HepG2 (cell line): ENCODE data around the gene KCNF1. TPM values are rescaled to one million over a fixed set of nuclear protein-coding genes. Genes with fewer than 3 reads are reported as not detected.

Experiments used
- ATAC-seq: fragments of 200-7000 bp; cut with Tn5 transposase; 3 replicates; pipeline ENCODE4 v1.9.1; 2020; ENCODE audit warnings: mild to moderate bottlenecking, moderate library complexity
- BruUV-seq: library from RNA; stranded (reverse); fragments of 400-500 nt; replicated peaks from 2 replicates; lab custom pipeline; 2021; lab: Mats Ljungman, UMichigan
- CTCF ChIA-PET: fragments of 300-600 bp; formaldehyde crosslinking; extraction: SDS; loops from one replicate; lab custom pipeline; 2021; ENCODE audit warnings: low total read pairs, inconsistent platforms, low intra/inter-chr PET ratio; lab: Yijun Ruan, JAX
- POLR2A ChIA-PET: fragments of 350-600 bp; sonication (Branson Sonifier 250); formaldehyde crosslinking; loops from one replicate; lab custom pipeline; 2020; ENCODE audit warnings: antibody characterized with exemption, inconsistent platforms; lab: Yijun Ruan, JAX
- DNase-seq: peaks from one replicate; pipeline ENCODE4 v3.0.0-alpha.2; 2015; ENCODE audit warnings: low spot score
- FAIRE-seq: peaks from 3 replicates; lab custom pipeline; 2011; peaks lifted over from hg19 to GRCh38; lab: Jason Lieb, UNC
- H2AFZ ChIP-seq: one replicate; pipeline ENCODE4 v1.6.1; 2011; ENCODE audit warnings: low read length, inconsistent platforms
- H3K27ac ChIP-seq: fragments of 300-600 bp; 3 replicates; pipeline ENCODE4 v1.8.0; 2011; ENCODE audit warnings: mixed run types, mild to moderate bottlenecking, mixed read lengths, low read length, inconsistent platforms; ENCODE audit not compliant: insufficient read depth; ENCODE audit errors: extremely low read length
- H3K27me3 ChIP-seq, 2 experiments: fragments of 200-600 bp in 1 of 2; 2 replicates in 1 of 2; 3 replicates in 1 of 2; pipeline versions ENCODE4 v1.6.0 to v1.8.0; 2011; ENCODE audit warnings: low read length in 2 of 2, mild to moderate bottlenecking in 2 of 2, moderate library complexity in 2 of 2, inconsistent platforms in 1 of 2; ENCODE audit not compliant: insufficient read depth in 2 of 2, control insufficient read depth in 1 of 2
- H3K36me3 ChIP-seq, 2 experiments: fragments of 200-600 bp in 1 of 2; replicated peaks in 1 of 2; 2 replicates in 1 of 2; 3 replicates in 1 of 2; pipeline versions ENCODE4 v1.5.1 to v1.8.0; 2011; ENCODE audit warnings: low read length in 2 of 2, inconsistent platforms in 1 of 2; ENCODE audit not compliant: insufficient read depth in 2 of 2, control insufficient read depth in 1 of 2
- H3K4me1 ChIP-seq: 2 replicates; pipeline ENCODE4 v1.5.1; 2012; ENCODE audit warnings: low read length, inconsistent platforms; ENCODE audit not compliant: insufficient read depth
- H3K4me2 ChIP-seq: 2 replicates; pipeline ENCODE4 v1.6.0; 2011; ENCODE audit warnings: low read depth, low read length, inconsistent platforms
- H3K4me3 ChIP-seq, 3 experiments: fragments of 200-600 bp in 1 of 3; sonication (generic), shearing (Covaris generic) in 1 of 3; replicated peaks in 1 of 3; 2 replicates each; pipeline ENCODE4 v1.5.1; 2011 to 2016; ENCODE audit warnings: low read length in 3 of 3, inconsistent platforms in 2 of 3, low read depth in 2 of 3, mild to moderate bottlenecking in 2 of 3, control low read depth in 1 of 3, mixed read lengths in 1 of 3; ENCODE audit not compliant: insufficient read depth in 1 of 3
- H3K79me2 ChIP-seq: one replicate; pipeline ENCODE4 v1.6.1; 2011; ENCODE audit warnings: low read length, inconsistent platforms; ENCODE audit not compliant: insufficient read depth
- H3K9ac ChIP-seq: 2 replicates; pipeline ENCODE4 v1.6.0; 2011; ENCODE audit warnings: mild to moderate bottlenecking, low read depth, low read length, inconsistent platforms; ENCODE audit not compliant: insufficient read depth
- H3K9me3 ChIP-seq: 2 replicates; pipeline ENCODE4 v1.5.1; 2012; ENCODE audit warnings: mild to moderate bottlenecking, low read length
- H4K20me1 ChIP-seq: 2 replicates; pipeline ENCODE4 v1.6.0; 2011; ENCODE audit warnings: inconsistent platforms, mild to moderate bottlenecking, low read length, moderate library complexity; ENCODE audit not compliant: insufficient read depth
- ATRX ChIP-seq: sonication (generic); formaldehyde crosslinking; IDR thresholded peaks from 2 replicates; pipeline ENCODE4 v1.4.0; 2020; ENCODE audit warnings: missing genetic modification reagents, borderline replicate concordance
- EED ChIP-seq: sonication (generic); formaldehyde crosslinking; IDR thresholded peaks from 2 replicates; pipeline ENCODE4 v1.5.0; 2020; ENCODE audit warnings: mild to moderate bottlenecking, missing genetic modification reagents
- HNF1A ChIP-seq, 2 experiments: sonication (generic) in 1 of 2; formaldehyde crosslinking in 1 of 2; IDR thresholded peaks; 2 replicates each; pipeline versions ENCODE4 v1.4.0 to v1.6.1; 2016 to 2020; ENCODE audit warnings: borderline replicate concordance in 1 of 2, low read depth in 1 of 2, mild to moderate bottlenecking in 1 of 2, missing genetic modification reagents in 1 of 2
- HNF4A ChIP-seq: sonication (generic); formaldehyde crosslinking; IDR thresholded peaks from 2 replicates; pipeline ENCODE4 v1.4.0; 2020; ENCODE audit warnings: missing genetic modification reagents
- NCOA1 ChIP-seq: sonication (generic); formaldehyde crosslinking; IDR thresholded peaks from 2 replicates; pipeline ENCODE4 v1.9.0; 2021; ENCODE audit warnings: missing genetic modification reagents
- NR2C2 ChIP-seq: sonication (generic); formaldehyde crosslinking; IDR thresholded peaks from 2 replicates; pipeline ENCODE4 v1.4.0; 2020; ENCODE audit warnings: missing genetic modification reagents, mild to moderate bottlenecking, moderate library complexity, borderline replicate concordance
- PAX8 ChIP-seq: sonication (generic); formaldehyde crosslinking; IDR thresholded peaks from 2 replicates; pipeline ENCODE4 v1.8.0; 2022; ENCODE audit warnings: mild to moderate bottlenecking, missing genetic modification reagents, borderline replicate concordance
- SOX5 ChIP-seq: IDR thresholded peaks from 2 replicates; pipeline ENCODE4 v1.6.1; 2016; ENCODE audit warnings: borderline replicate concordance
- XRCC5 ChIP-seq: fragments of 200-400 bp; formaldehyde crosslinking; optimal IDR thresholded peaks from 2 replicates; pipeline ENCODE3; 2017; ENCODE audit warnings: mild to moderate bottlenecking, low read length
- ZNF10 ChIP-seq: sonication (generic); formaldehyde crosslinking; IDR thresholded peaks from 2 replicates; pipeline ENCODE4 v1.4.0; 2020; ENCODE audit warnings: mild to moderate bottlenecking, low read depth, missing genetic modification reagents, borderline replicate concordance
- ZNF274 ChIP-seq: sonication (generic); formaldehyde crosslinking; IDR thresholded peaks from 2 replicates; pipeline ENCODE4 v1.5.1; 2020; ENCODE audit warnings: mild to moderate bottlenecking, missing genetic modification reagents
- ZNF33B ChIP-seq: sonication (generic); formaldehyde crosslinking; IDR thresholded peaks from 2 replicates; pipeline ENCODE4 v1.5.1; 2020; ENCODE audit warnings: mild to moderate bottlenecking, missing genetic modification reagents
- ZNF547 ChIP-seq: sonication (generic); formaldehyde crosslinking; IDR thresholded peaks from 2 replicates; pipeline ENCODE4 v1.5.1; 2020; ENCODE audit warnings: mild to moderate bottlenecking, missing genetic modification reagents
- WGBS: methylation state at CpG from one replicate; pipeline ENCODE4 v1.1.6; 2017; ENCODE audit warnings: low lambda C conversion rate; 5-methylcytosine and 5-hydroxymethylcytosine counted together
- in situ Hi-C: cut with HindIII; loops from 2 replicates; pipeline ENCODE4 v1.10.0; 2017; ENCODE audit warnings: low pct_unique_long_range_greater_than_20kb; ENCODE audit not compliant: extremely low pct_ligation_motif_present
- intact Hi-C: fragments of 100-400 bp; cut with micrococcal nuclease; formaldehyde crosslinking; loops from one replicate; pipeline ENCODE4 v1.10.0; 2022; ENCODE audit not compliant: unreplicated experiment
- polyA plus RNA-seq, 8 experiments: library from polyadenylated mRNA; depleted of rRNA in 3 of 8; stranded (reverse) in 7 of 8; unstranded in 1 of 8; fragments of >200 nt; fragmentation: Illumina TruSeq in 4 of 8; extraction: Trizol in 4 of 8; gene quantifications; 2 replicates each; pipeline versions ENCODE4 v1.2.1 to v1.2.3, GENCODE V29; 2011 to 2016; ENCODE audit warnings: low read depth in 4 of 8, missing spikeins in 1 of 8, mixed read lengths in 1 of 8; ENCODE audit not compliant: insufficient read depth in 1 of 8
- total RNA-seq, 5 experiments: library from RNA; depleted of rRNA; stranded (reverse); fragments of >200 nt; fragmentation: Illumina TruSeq; extraction: Trizol; gene quantifications; 2 replicates each; pipeline ENCODE4 v1.2.3, GENCODE V29; 2016; ENCODE audit warnings: low read depth in 1 of 5

The KCNF1 gene
- total and polyA plus RNA-seq, 2 of the 13 experiments (the other 11 are each of a cell fraction or from before 2014, with no cell fraction given) = 0.09 to 0.12 TPM

GRCh38 chr2:10914272-10914693 lies 2.5 kb downstream of the KCNF1 start (continued):
- TF ChIP-seq XRCC5 (peak; percentile 32), ATRX (CRISPR knock-in tag) (no peak)

GRCh38 chr2:10915236-10915635 lies 3.5 kb downstream of the KCNF1 start:
- no peak overlapping the region for H2AFZ ChIP-seq
- H3K4me1 ChIP-seq = peaks cover 9% of the 10 kb centered on the region
- H3K4me3 ChIP-seq = no peak overlapping the region
- POLR2A ChIA-PET = no interaction called here
- no peaks in the 10 kb centered on the region; the same call in 1 of the 2 replicates for H4K20me1 ChIP-seq
- H3K79me2 ChIP-seq = no peaks in the 10 kb centered on the region
- H3K36me3 ChIP-seq = no peaks in the 10 kb centered on the region
- intact Hi-C loops (loop anchor here (10.0 kb wide), 1 partner anchor 210 kb away; no protein-coding TSS in a partner anchor), in situ Hi-C loops (no loop called here)
- CTCF ChIA-PET = no interaction called here
- no peaks in the 10 kb centered on the region for H3K9me3 ChIP-seq
- no peak for TF ChIP-seq HNF4A
- TF ChIP-seq SOX5 (CRISPR knock-in tag) = no peak
- TF ChIP-seq HNF1A (IDR thresholded peaks at IDR 0.05; ENCODE audit: low read depth) = no peak
- no peak for TF ChIP-seq HNF1A (CRISPR knock-in tag; IDR thresholded peaks at IDR 0.05; ENCODE audit: borderline replicate concordance)
- TF ChIP-seq PAX8 (CRISPR knock-in tag) = no peak
- no peak for TF ChIP-seq ZNF10 (CRISPR knock-in tag)
- TF ChIP-seq NR2C2 = no peak
- no peak for TF ChIP-seq NCOA1 (CRISPR knock-in tag)
- TF ChIP-seq ZNF547 = no peak
- no peak for TF ChIP-seq ZNF33B (CRISPR knock-in tag)
- no peak for TF ChIP-seq ZNF274
- TF ChIP-seq EED (CRISPR knock-in tag) = no peak
- no peak overlapping the region for H3K4me2 ChIP-seq
- FAIRE-seq = no peak
- peaks cover 16 to 91% of the 10 kb centered on the region in 2 experiments for H3K27me3 ChIP-seq
- no peak for ATAC-seq
- no peak for DNase-seq
- no TSS peak for BruUV-seq
- H3K27ac ChIP-seq = no peak overlapping the region
- 34% methylated on average over 7 of the region's 7 CpGs for WGBS
- no peak overlapping the region for H3K9ac ChIP-seq
